Spinal cord (tissue), 10 donors: ENCODE data around the gene PLCG2. TPM values are rescaled to one million over a fixed set of nuclear protein-coding genes. Genes with fewer than 3 reads are reported as not detected.

ENCODE experiments used
- DNase-seq, 6 donors: peaks; one replicate each; pipeline versions ENCODE4 v3.0.0 to v3.0.0-alpha.2; 2013 to 2015; ENCODE audit warnings: low spot score in 6 of 6, low read depth in 4 of 6
- H3K27ac ChIP-seq: one replicate; pipeline ENCODE4 v1.5.1; 2013; ENCODE audit warnings: low read depth, low read length, control low read depth
- H3K27me3 ChIP-seq: one replicate; pipeline ENCODE4 v1.6.1; 2013; ENCODE audit warnings: low read length; ENCODE audit not compliant: control insufficient read depth, insufficient read depth
- H3K36me3 ChIP-seq: one replicate; pipeline ENCODE4 v1.6.1; 2013; ENCODE audit warnings: low read length; ENCODE audit not compliant: control insufficient read depth, insufficient read depth
- H3K4me1 ChIP-seq: one replicate; pipeline ENCODE4 v1.6.1; 2013; ENCODE audit warnings: low read length; ENCODE audit not compliant: control insufficient read depth, insufficient read depth
- H3K4me3 ChIP-seq: one replicate; pipeline ENCODE4 v1.5.1; 2013; ENCODE audit warnings: low read depth, low read length, control low read depth
- H3K9me3 ChIP-seq: one replicate; pipeline ENCODE4 v1.6.1; 2013; ENCODE audit warnings: low read length; ENCODE audit not compliant: control insufficient read depth, insufficient read depth
- WGBS: methylation state at CpG from one replicate; pipeline ENCODE4 v1.1.5; 2013; ENCODE audit warnings: missing lambda C conversion rate; ENCODE audit not compliant: insufficient coverage; 5-methylcytosine and 5-hydroxymethylcytosine counted together
- polyA plus RNA-seq, 2 donors: library from polyadenylated mRNA; unstranded; fragments of 120-200 nt; gene quantifications; one replicate each; pipeline ENCODE4 v1.2.1, GENCODE V29; 2013; ENCODE audit not compliant: insufficient read length in 2 of 2
- total RNA-seq, 2 donors: library from RNA; depleted of rRNA in 1 of 2; stranded (reverse); fragments of 120-200 nt in 1 of 2; fragments of >200 nt in 1 of 2; gene quantifications; one replicate each; pipeline versions ENCODE4 v1.2.3 to v1.2.4, GENCODE V29; 2013 to 2014
- donor health status: healthy.

PLCG2 gene
- total and polyA plus RNA-seq, 4 donors, result 7.3 to 13.6 (median 8.0) TPM

GRCh38 chr16:81888520-81889394, 109.7 kb downstream of the PLCG2 start:
- DNase-seq, result no peak
- H3K9me3 ChIP-seq, result no peaks in the 10 kb centered on the region
- no peaks in the 10 kb centered on the region for H3K36me3 ChIP-seq
- H3K4me1 ChIP-seq, result no peaks in the 10 kb centered on the region
- WGBS, result 84% methylated on average over 14 of the region's 16 CpGs
- H3K27ac ChIP-seq, result no peak overlapping the region
- no peak overlapping the region for H3K4me3 ChIP-seq
- H3K27me3 ChIP-seq, result no peaks in the 10 kb centered on the region

- Histone ChIP-seq H3K4me1 (peaks cover 8% of the 10 kb centered on the region), H3K27ac (no peak overlapping the region)
Measured at GRCh38 chr16:81891736-81892364, 112.8 kb downstream of the PLCG2 start.

GRCh38 chr16:81894592-81894991, 115.5 kb downstream of the PLCG2 start:
- Histone ChIP-seq H3K4me3 (no peak overlapping the region), H3K27ac (no peak overlapping the region), H3K27me3 (no peaks in the 10 kb centered on the region), H3K9me3 (no peaks in the 10 kb centered on the region), H3K36me3 (no peaks in the 10 kb centered on the region), H3K4me1 (peaks cover 8% of the 10 kb centered on the region)
- no CpG with 5 or more reads among the region's 12 CpGs for WGBS
- no peak for DNase-seq

More at GRCh38 chr16:81891736-81892364, 112.8 kb downstream of the PLCG2 start:
- no peak overlapping the region for H3K4me3 ChIP-seq
- 88% methylated on average over 5 of the region's 6 CpGs for WGBS
- no peaks in the 10 kb centered on the region for H3K27me3 ChIP-seq
- no peaks in the 10 kb centered on the region for H3K9me3 ChIP-seq
- DNase-seq, result no peak
- no peaks in the 10 kb centered on the region for H3K36me3 ChIP-seq

GRCh38 chr16:81896902-81897301, 117.8 kb downstream of the PLCG2 start:
- H3K9me3 ChIP-seq, result no peaks in the 10 kb centered on the region
- peaks cover 8% of the 10 kb centered on the region for H3K4me1 ChIP-seq
- 100% methylated on average over 2 of the region's 3 CpGs for WGBS

GRCh38 chr16:81899601-81900000, 120.5 kb downstream of the PLCG2 start:
- Histone ChIP-seq H3K36me3 (no peaks in the 10 kb centered on the region), H3K4me3 (no peak overlapping the region), H3K4me1 (peaks cover 8% of the 10 kb centered on the region), H3K27ac (no peak overlapping the region), H3K9me3 (no peaks in the 10 kb centered on the region), H3K27me3 (no peaks in the 10 kb centered on the region)
- no peak for DNase-seq
- WGBS, result 83% methylated on average over 2 of the region's 6 CpGs

More at GRCh38 chr16:81896902-81897301, 117.8 kb downstream of the PLCG2 start:
- Histone ChIP-seq H3K36me3 (no peaks in the 10 kb centered on the region), H3K4me3 (no peak overlapping the region), H3K27me3 (no peaks in the 10 kb centered on the region), H3K27ac (no peak overlapping the region)
- no peak for DNase-seq

GRCh38 chr16:81900014-81900413, 120.9 kb downstream of the PLCG2 start:
- Histone ChIP-seq H3K36me3 (no peaks in the 10 kb centered on the region), H3K27ac (no peak overlapping the region), H3K4me1 (peaks cover 8% of the 10 kb centered on the region), H3K4me3 (no peak overlapping the region), H3K27me3 (no peaks in the 10 kb centered on the region), H3K9me3 (no peaks in the 10 kb centered on the region)
- 92% methylated on average over 3 of the region's 3 CpGs for WGBS
- no peak for DNase-seq

GRCh38 chr16:81900456-81900855, 121.4 kb downstream of the PLCG2 start:
- Histone ChIP-seq H3K27ac (no peak overlapping the region), H3K36me3 (no peaks in the 10 kb centered on the region), H3K9me3 (no peaks in the 10 kb centered on the region), H3K4me3 (no peak overlapping the region), H3K4me1 (peaks cover 6% of the 10 kb centered on the region), H3K27me3 (no peaks in the 10 kb centered on the region)
- 95% methylated on average over 17 of the region's 17 CpGs for WGBS
- DNase-seq, result no peak

GRCh38 chr16:81901484-81901883, 122.4 kb downstream of the PLCG2 start:
- H3K27ac ChIP-seq, result no peak overlapping the region
- H3K36me3 ChIP-seq, result no peaks in the 10 kb centered on the region
- H3K9me3 ChIP-seq, result no peaks in the 10 kb centered on the region
- no peaks in the 10 kb centered on the region for H3K27me3 ChIP-seq
- no peak for DNase-seq
- H3K4me1 ChIP-seq, result no peaks in the 10 kb centered on the region
- H3K4me3 ChIP-seq, result no peak overlapping the region
- 83% methylated on average over 3 of the region's 6 CpGs for WGBS

GRCh38 chr16:81902025-81902424, 122.9 kb downstream of the PLCG2 start:
- no peak for DNase-seq
- Histone ChIP-seq H3K9me3 (no peaks in the 10 kb centered on the region), H3K4me1 (no peaks in the 10 kb centered on the region), H3K27me3 (no peaks in the 10 kb centered on the region), H3K36me3 (no peaks in the 10 kb centered on the region), H3K27ac (no peak overlapping the region), H3K4me3 (no peak overlapping the region)
- WGBS, result 93% methylated on average over 6 of the region's 9 CpGs

- no peak for DNase-seq
- Histone ChIP-seq H3K4me1 (no peaks in the 10 kb centered on the region), H3K36me3 (no peaks in the 10 kb centered on the region), H3K9me3 (no peaks in the 10 kb centered on the region), H3K4me3 (no peak overlapping the region), H3K27me3 (no peaks in the 10 kb centered on the region), H3K27ac (no peak overlapping the region)
- whole genome bisulfite sequencing, result 89% methylated on average over 4 of the region's 8 CpGs
Measured at GRCh38 chr16:81904320-81904719, 125.2 kb downstream of the PLCG2 start.
